Naive thymus-derived CD4-positive, alpha-beta T cell (primary cell): ENCODE data around the gene A4GALT. TPM values are rescaled to one million over a fixed set of nuclear protein-coding genes. Genes with fewer than 3 reads are reported as not detected.

Experiments used
- ATAC-seq: fragments of 150-1000 bp; cut with Tn5 transposase; 2 replicates; pipeline ENCODE4 v1.10.0; 2021; ENCODE audit warnings: mild to moderate bottlenecking, moderate library complexity
- CTCF ChIA-PET: fragments of 350-600 bp; sonication (Branson Sonifier 250); formaldehyde crosslinking; loops from one replicate; lab custom pipeline; 2021; ENCODE audit warnings: antibody characterized with exemption; lab: Charles Lee
- POLR2A ChIA-PET: fragments of 350-600 bp; sonication (Branson Sonifier 250); formaldehyde crosslinking; loops from one replicate; lab custom pipeline; 2021; ENCODE audit warnings: antibody characterized with exemption, inconsistent platforms; lab: Charles Lee
- DNase-seq, 9 donors: peaks; one replicate each; pipeline versions ENCODE4 v3.0.0 to v3.0.0-alpha.2; 2020 to 2022; ENCODE audit warnings: mixed read lengths in 1 of 9
- H3K27ac ChIP-seq: one replicate; pipeline ENCODE4 v1.7.0; 2013; ENCODE audit warnings: mild to moderate bottlenecking, low read depth, low read length, moderate library complexity
- H3K27me3 ChIP-seq, 2 donors: one replicate each; pipeline ENCODE4 v1.7.0; 2013; ENCODE audit warnings: low read length in 2 of 2, mild to moderate bottlenecking in 2 of 2, moderate library complexity in 2 of 2; ENCODE audit not compliant: control insufficient read depth in 2 of 2, insufficient read depth in 2 of 2
- H3K36me3 ChIP-seq, 3 experiments: 1 replicate in 2 of 3; 2 replicates in 1 of 3; pipeline ENCODE4 v1.7.0; 2013; ENCODE audit warnings: low read length in 3 of 3, mild to moderate bottlenecking in 3 of 3, moderate library complexity in 1 of 3; ENCODE audit not compliant: insufficient read depth in 3 of 3, control insufficient read depth in 2 of 3
- H3K4me1 ChIP-seq, 2 donors: one replicate each; pipeline ENCODE4 v1.7.0; 2013; ENCODE audit warnings: low read length in 2 of 2, mild to moderate bottlenecking in 2 of 2, moderate library complexity in 1 of 2; ENCODE audit not compliant: control insufficient read depth in 2 of 2, insufficient read depth in 2 of 2
- H3K4me3 ChIP-seq: 2 replicates; pipeline ENCODE4 v1.7.0; 2013; ENCODE audit warnings: mild to moderate bottlenecking, low read length
- H3K9me3 ChIP-seq, 3 experiments: 1 replicate in 2 of 3; 2 replicates in 1 of 3; pipeline ENCODE4 v1.7.0; 2013; ENCODE audit warnings: low read length in 3 of 3; ENCODE audit not compliant: control insufficient read depth in 2 of 3
- H3K27ac Mint-ChIP-seq, 9 donors: one replicate each; pipeline ENCODE4 v1.8.0; 2020 to 2022; ENCODE audit warnings: mixed read lengths in 9 of 9, mild to moderate bottlenecking in 8 of 9, moderate library complexity in 5 of 9, inconsistent platforms in 2 of 9
- H3K27me3 Mint-ChIP-seq, 5 donors: one replicate each; pipeline ENCODE4 v1.8.0; 2021 to 2022; ENCODE audit warnings: mixed read lengths in 5 of 5, mild to moderate bottlenecking in 1 of 5
- H3K36me3 Mint-ChIP-seq, 5 donors: one replicate each; pipeline ENCODE4 v1.8.0; 2020 to 2022; ENCODE audit warnings: mixed read lengths in 5 of 5, mild to moderate bottlenecking in 3 of 5, inconsistent platforms in 1 of 5
- H3K4me1 Mint-ChIP-seq, 7 donors: one replicate each; pipeline ENCODE4 v1.8.0; 2020 to 2022; ENCODE audit warnings: mixed read lengths in 7 of 7, mild to moderate bottlenecking in 3 of 7, inconsistent platforms in 1 of 7
- H3K4me3 Mint-ChIP-seq, 10 donors: one replicate each; pipeline ENCODE4 v1.8.0; 2020 to 2022; ENCODE audit warnings: mild to moderate bottlenecking in 10 of 10, mixed read lengths in 10 of 10, moderate library complexity in 6 of 10, inconsistent platforms in 2 of 10
- H3K9me3 Mint-ChIP-seq, 11 donors: one replicate each; pipeline ENCODE4 v1.8.0; 2020 to 2022; ENCODE audit warnings: mixed read lengths in 11 of 11, mild to moderate bottlenecking in 4 of 11, inconsistent platforms in 1 of 11, moderate library complexity in 1 of 11
- intact Hi-C, 2 donors: fragments of 100-400 bp; cut with micrococcal nuclease; formaldehyde crosslinking; loops; one replicate each; pipeline ENCODE4 v1.15.1; 2023
- polyA plus RNA-seq, 2 donors: library from polyadenylated mRNA; unstranded; fragments of 300-500 nt; fragmentation: Illumina TruSeq; gene quantifications; one replicate each; pipeline ENCODE4 v1.2.3, GENCODE V29; 2021
- total RNA-seq, 6 experiments: library from RNA in 5 of 6; stranded (reverse) in 5 of 6; gene quantifications; 1 replicate in 5 of 6; 2 replicates in 1 of 6; pipeline ENCODE4 v1.2.3 and lab custom pipeline; 2021 to 2026

A4GALT gene
- total and polyA plus RNA-seq, 7 experiments from 2014 or later = not detected

GRCh38 chr22:42643634-42644421 is 76.8 kb downstream of the A4GALT start:
- H3K4me3 Mint-ChIP-seq = peak overlapping the region in 1 of 10 donors; percentile 24
- CTCF ChIA-PET = no interaction called here
- intact Hi-C loops = no loop called here
- DNase-seq = no peak
- peaks cover 0 to 1% (median 0%) of the 10 kb centered on the region in 5 donors for H3K36me3 Mint-ChIP-seq
- Histone ChIP-seq H3K36me3 (peaks cover 0 to 3% (median 0%) of the 10 kb centered on the region in 3 experiments), H3K4me1 (peaks cover 11 to 13% of the 10 kb centered on the region in 2 donors), H3K27ac (no peak overlapping the region), H3K9me3 (no peaks in the 10 kb centered on the region), H3K4me3 (no peak overlapping the region), H3K27me3 (no peaks in the 10 kb centered on the region)
- ATAC-seq = no peak
- H3K4me1 Mint-ChIP-seq = peaks cover 12 to 45% (median 32%) of the 10 kb centered on the region in 7 donors
- POLR2A ChIA-PET = no interaction called here
- H3K27ac Mint-ChIP-seq = peak overlapping the region in 3 of 9 donors; percentile 29 to 54 (median 36)
- H3K27me3 Mint-ChIP-seq = no peaks in the 10 kb centered on the region
- H3K9me3 Mint-ChIP-seq = peaks cover 0 to 4% (median 0%) of the 10 kb centered on the region in 11 donors

GRCh38 chr22:42642806-42643633 is 77.7 kb downstream of the A4GALT start:
- H3K27me3 ChIP-seq = no peaks in the 10 kb centered on the region
- H3K27ac ChIP-seq = no peak overlapping the region
- no peak overlapping the region for H3K4me3 ChIP-seq
- Mint-ChIP-seq H3K36me3 (no peaks in the 10 kb centered on the region), H3K27ac (no peak overlapping the region), H3K4me3 (no peak overlapping the region), H3K4me1 (peaks cover 10 to 37% (median 29%) of the 10 kb centered on the region in 7 donors), H3K27me3 (no peaks in the 10 kb centered on the region), H3K9me3 (no peaks in the 10 kb centered on the region)
- H3K9me3 ChIP-seq = no peaks in the 10 kb centered on the region
- H3K4me1 ChIP-seq = peaks cover 5 to 8% of the 10 kb centered on the region in 2 donors
- CTCF ChIA-PET = no interaction called here
- ATAC-seq = peak; percentile 23
- POLR2A ChIA-PET = interaction anchor here (1.3 kb wide), 1 partner anchor 29 kb away, joined by 5 read pairs; the partner anchor contains the start of gene POLDIP3
- no peak for DNase-seq
- no peaks in the 10 kb centered on the region for H3K36me3 ChIP-seq
- intact Hi-C loops = no loop called here

Other genes with a start within 250 kb of the A4GALT start
- 100 to 1,000 TPM in 2 of 5 experiments, 10 to 100 TPM in 3; 43.2 to 125 (median 70.8) TPM for gene RRP7A, start 201.1 kb downstream of the A4GALT start, total RNA-seq
- gene RRP7A, start 201.1 kb downstream of the A4GALT start, polyA plus RNA-seq = 10 to 100 TPM; 39.3 to 46.2 TPM
- gene SERHL2, start 166.9 kb downstream of the A4GALT start, total RNA-seq = 1 to 10 TPM in 1 of 5 experiments, under 1 TPM in 3, not detected in 1; 0.27 to 1.0 (median 0.82) TPM
- under 1 TPM; 0.25 to 0.28 TPM for gene SERHL2, start 166.9 kb downstream of the A4GALT start, polyA plus RNA-seq
- gene POLDIP3, start 106.0 kb downstream of the A4GALT start, total RNA-seq = 10 to 100 TPM; 62.5 to 86.7 (median 75.2) TPM
- gene POLDIP3, start 106.0 kb downstream of the A4GALT start, polyA plus RNA-seq = 100 to 1,000 TPM in 1 of 2 donors, 10 to 100 TPM in 1; 60.7 to 109 TPM
- gene ATP5MGL, start 80.3 kb downstream of the A4GALT start, total RNA-seq = 1 to 10 TPM; 1.1 to 5.0 (median 1.5) TPM
- gene ATP5MGL, start 80.3 kb downstream of the A4GALT start, polyA plus RNA-seq = under 1 TPM; 0.35 to 0.45 TPM
- 10 to 100 TPM; 34.3 to 70.6 (median 42.3) TPM for gene CYB5R3, start 71.5 kb downstream of the A4GALT start, total RNA-seq
- 10 to 100 TPM; 38.8 to 74.1 TPM for gene CYB5R3, start 71.5 kb downstream of the A4GALT start, polyA plus RNA-seq
- 10 to 100 TPM; 22.9 to 38.4 (median 31.0) TPM for gene ARFGAP3, start 136.4 kb upstream of the A4GALT start, total RNA-seq
- 10 to 100 TPM; 26.1 to 28.5 TPM for gene ARFGAP3, start 136.4 kb upstream of the A4GALT start, polyA plus RNA-seq